HG02973 (cell line): ENCODE results near the gene LMAN2.
"Not testable (repeated sequence)": the region's sequence is repeated elsewhere in the genome, so short reads cannot be mapped to it uniquely, and the experiment has no call there.

Source experiments
- ATAC-seq: cut with Tn5 transposase; IDR thresholded peaks from one replicate; pipeline ENCODE4 v1.9.1; 2021; ENCODE audit warnings: moderate library complexity; ENCODE audit not compliant: unreplicated experiment

The LMAN2 gene

DNA sequence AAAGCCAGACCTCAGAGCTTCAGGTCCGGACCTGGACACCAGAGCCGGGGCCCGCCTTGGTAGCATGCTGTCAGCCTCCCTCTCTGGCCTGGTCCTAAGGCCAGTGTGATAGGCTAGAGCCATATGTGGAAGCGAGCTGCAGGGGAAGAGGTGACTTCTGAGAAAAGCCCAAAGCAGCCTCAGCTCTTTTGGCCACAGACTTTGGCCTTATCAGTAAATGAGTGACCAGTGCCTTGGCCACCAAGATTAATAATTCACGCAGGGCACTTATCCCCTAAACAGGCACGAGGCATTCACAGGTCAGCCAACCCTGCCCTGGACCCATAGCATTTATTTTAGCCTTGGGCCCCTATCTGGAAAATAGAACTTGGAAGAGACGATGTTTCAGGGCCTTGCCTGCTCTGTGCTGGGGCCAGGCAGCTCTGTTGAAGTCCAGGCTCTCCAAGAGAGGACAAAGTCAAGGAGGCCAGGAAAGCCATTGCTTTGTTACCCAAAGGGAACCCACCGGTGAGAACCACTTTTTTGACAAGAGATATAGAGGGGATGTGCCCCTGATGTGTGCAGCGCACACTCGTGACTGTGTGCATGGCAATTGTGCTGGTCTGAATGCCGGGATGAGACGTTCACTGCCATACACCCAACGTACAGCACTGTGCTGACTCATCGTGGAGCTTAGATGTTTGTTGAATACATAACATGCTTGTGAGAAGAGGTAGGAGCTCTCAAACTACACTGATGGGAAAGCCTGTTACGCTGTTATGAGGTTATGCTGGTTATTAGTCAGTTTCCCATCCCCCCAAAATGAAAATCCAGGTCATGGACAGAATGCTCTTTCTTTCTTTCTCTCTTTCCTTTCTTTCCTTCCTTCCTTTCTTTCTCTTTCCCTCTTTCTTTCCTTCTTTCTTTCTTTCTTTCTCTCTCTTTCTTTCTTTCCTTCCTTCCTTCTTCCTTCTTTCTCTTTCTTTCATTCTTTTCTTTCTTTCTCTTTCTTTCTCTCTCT, 27.7 kb upstream of the LMAN2 start:
- ATAC-seq: no peak

DNA sequence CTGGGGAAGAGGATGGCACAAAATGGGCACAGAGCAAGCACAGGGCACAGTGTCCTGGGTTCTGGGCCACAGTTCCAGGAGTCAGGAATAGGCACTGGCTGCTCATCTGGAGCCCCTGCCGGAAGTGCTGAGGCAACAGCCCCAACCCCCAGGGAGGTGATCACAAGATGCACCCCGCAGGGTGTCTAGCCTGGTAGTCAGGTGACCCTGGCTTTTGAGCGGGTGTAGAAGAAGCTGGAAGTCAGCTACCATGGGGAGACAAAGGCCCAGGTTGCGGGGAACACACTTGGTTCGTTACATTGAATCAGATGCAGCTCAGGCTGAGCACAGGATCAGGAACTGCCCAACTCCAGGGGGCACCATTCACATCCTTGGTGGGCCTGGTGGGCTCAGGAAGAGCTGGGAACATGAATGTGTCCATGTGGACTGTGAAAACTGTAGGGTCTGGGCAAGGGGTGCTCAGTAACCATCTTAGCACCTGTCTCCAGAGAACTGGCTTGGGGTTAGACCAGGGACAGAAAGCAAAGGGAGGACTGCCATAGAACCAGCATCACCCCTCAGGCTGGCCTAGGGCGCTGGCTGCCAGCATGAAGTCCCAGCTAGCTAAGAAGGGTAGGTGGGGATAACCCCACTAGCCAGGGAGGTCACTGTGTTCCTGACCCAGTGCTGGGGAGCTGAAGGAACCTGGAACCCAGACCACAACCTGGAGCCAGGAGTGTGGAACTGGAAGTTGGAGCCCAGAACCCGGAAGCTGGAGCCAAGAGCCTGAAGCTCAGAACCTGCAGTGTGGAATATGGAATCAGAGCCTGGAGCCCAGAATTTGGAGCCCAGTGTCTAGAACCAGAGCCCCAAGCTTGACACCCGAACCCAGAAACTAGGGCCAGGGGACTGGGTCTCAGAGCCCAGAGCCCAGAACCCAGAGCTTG, 26.6 kb upstream of the LMAN2 start:
- ATAC-seq: no peak

DNA sequence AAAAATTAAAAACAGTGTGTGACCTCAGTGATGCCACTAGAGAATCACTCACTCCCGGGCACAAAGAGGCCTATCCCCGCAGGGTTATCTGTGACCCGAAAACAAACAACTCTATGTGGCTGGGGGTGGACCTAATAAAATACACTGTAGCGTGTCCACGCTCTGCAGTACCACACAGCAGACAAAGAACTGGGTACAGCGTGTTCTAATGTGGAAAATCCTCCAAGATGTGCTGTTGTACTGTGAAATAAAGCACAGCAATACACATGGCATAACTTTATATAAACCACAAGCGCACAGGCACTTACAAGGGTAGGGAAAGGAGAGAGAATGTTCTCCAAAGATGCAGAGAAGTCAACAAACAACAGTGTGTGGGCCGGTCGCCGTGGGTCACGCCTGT, 24.6 kb upstream of the LMAN2 start:
- ATAC-seq: no peak

DNA sequence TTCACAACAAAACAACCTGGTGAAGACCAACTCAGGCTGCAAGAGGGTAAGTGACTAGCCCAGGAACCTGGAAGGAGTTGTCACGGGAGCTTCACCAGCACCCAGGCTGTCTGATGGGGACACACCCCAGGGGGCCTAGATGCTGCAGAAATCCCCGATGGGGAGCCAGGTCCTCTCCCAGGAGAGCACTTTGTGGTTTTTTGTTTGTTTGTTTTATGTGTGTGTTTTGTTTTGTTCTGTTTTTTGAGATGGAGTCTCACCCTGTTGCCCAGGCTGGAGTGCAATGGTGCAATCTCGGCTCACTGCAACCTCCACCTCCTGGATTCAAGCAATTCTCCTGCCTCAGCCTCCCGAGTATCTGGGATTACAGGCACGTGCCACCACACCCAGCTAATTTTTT, 24.0 kb upstream of the LMAN2 start:
- not testable (repeated sequence) for ATAC-seq

DNA sequence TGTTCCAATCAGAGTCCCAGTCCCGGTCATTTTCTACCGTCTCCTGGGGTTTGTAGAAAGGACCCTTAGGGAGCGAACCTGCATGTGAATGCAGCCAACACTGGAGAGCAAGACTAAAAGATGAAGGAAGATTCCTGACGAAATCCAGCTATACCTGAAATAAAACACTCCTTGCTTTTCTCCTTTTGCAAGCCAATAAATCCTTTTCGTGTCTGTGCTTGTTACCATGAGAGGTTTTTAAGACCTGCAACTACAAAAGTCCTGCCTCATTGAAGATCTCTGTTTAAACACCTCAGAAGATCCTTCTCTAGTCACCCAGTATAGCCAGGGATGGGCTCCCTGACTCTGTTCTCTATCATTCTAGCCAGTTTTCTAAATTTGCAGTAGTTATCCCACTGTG, 22.7 kb upstream of the LMAN2 start:
- no peak for ATAC-seq

DNA sequence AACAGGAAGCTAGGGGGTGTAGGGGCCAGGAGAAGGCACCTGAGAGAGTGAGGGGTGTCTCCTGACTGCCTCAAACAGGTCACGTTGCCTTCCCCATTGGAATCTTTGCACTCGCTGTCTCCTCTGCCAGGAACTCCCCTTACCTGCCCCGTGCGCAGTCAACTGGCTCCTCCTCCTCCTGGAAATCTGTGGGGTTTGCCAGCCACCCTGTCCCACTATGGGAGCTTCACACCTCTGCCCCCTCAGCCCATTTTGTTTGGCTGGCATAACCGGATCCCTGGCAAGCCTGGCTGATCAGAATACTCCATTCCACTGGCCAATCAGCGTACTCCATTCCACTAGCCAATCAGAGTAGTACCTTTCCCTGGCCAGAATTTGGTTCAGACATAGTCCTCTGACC, 22.3 kb upstream of the LMAN2 start:
- no peak for ATAC-seq

DNA sequence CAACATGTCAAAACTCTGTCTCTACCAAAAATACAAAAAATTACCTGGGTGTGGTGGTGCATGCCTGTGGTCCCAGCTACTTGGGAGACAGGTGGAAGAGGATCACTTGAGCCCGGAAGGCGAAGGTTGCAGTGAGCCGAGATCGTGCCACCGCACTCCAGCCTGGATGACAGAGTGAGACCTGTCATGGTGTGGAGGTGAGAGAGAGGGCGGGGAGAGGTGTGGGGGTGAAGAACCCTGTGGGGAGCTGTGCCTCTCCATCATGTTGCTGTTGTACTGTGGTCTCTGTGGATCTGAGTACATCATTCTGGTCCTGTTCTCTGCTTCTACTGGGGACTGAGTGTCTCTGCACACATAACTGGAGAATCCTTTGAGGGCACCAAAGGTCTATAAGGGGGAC, 21.4 kb upstream of the LMAN2 start:
- no peak for ATAC-seq

DNA sequence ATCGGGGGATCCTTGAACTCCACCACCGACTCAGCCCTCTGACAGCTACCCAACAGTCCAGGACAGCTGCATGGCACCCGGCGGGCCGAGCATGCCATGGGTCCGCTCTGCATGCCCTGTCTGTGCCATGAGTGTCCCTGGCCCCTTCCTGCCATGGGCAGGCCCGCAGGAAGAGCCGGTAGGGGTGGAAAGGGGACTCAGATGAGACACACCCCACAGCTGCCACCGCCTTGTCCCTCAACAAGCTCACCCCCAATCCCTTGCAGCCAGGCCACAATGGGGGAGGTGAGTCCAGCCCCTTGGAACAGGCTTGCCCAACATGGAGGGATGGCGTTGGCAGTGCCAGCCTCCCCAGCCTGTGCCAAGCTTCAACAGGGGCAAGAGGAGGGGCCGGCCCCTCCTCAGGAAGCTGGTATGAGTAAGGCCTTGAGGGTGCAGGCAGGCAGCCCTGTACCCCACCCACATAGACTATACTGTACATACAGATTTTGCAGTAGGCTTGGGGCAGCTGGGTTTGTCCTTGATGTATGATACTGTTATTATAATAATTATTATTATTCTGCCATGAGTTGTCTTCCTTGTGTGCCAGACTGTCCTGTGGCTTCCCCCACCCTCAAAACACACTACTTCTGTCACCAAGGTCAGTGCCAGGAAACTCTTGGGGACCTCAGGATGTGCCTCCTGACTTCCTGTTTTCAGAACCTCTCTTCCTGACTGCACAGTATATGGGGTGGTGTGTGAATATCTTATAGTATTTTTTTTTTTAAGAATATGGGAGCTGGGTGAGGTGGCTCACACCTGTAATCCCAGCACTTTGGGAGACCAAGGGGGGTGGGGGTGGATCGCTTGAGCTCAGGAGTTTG, 20.8 kb upstream of the LMAN2 start:
- ATAC-seq: no peak

DNA sequence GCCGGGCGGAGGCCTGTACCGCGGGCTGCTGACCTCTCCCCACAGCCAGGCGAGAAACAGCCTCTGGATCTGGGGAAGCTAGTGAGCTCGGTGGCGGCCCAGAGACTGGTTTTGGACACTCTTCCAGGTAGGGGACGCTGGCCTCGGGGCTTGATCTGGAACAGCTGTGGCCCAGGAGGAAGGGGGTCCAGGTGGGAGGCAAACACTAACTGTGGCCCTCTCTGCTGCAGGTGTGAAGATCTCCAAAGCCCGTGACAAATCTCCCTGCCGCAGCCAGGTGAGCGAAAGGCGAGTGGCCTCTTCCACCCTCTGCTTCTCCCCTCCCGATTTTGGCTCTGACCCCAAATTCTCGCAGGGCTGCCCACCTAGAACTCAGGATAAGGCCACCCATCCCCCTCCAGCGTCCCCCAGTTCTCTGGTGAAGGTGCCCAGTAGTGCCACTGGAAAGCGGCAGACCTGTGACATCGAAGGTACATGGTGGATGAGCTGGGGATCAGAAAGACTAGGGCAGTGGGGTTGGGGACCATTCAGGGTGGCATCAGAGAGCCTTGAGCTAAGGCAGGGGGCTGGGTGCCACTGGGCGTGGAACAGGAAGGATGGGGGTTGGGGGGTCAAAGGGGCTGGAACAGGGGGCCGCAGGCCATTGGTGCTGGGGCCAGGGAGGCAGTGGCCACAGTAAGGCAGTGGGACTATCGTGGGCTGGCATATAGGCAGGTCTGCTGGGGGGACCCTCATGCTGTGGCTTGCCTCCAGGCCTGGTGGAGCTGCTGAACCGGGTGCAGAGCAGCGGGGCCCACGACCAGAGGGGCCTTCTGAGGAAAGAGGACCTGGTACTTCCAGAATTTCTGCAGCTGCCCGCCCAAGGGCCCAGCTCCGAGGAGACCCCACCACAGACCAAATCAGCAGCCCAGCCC, 19.9 kb upstream of the LMAN2 start:
- ATAC-seq: no peak

DNA sequence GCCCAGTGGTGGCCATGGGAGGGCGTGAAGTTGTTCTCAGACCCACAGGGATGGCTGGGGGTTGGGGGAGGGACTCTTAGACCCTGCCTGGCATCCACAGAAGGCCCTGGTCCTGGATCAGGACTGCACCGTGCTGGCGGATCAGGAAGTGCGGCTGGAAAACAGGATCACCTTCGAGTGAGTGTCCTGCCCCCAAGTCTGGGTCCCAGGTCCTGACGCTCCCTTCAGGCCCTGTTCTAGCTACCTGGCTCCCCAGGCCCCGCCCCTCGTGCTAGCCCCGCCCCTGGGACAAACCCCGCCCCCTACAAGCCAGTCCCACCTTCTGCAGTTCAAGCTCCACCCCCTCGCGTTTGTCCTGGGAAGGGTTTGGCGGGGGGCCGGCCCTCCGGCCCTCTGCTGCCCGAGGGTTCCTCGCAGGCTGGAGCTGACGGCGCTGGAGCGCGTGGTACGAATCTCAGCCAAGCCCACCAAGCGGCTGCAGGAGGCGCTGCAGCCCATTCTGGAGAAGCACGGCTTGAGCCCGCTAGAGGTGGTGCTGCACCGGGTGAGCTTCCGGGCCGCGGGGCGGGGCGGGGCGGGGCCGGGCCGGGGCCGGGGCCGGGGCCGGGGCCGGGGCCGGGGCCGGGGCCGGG, 19.1 kb upstream of the LMAN2 start:
- ATAC-seq: peak; percentile 46

DNA sequence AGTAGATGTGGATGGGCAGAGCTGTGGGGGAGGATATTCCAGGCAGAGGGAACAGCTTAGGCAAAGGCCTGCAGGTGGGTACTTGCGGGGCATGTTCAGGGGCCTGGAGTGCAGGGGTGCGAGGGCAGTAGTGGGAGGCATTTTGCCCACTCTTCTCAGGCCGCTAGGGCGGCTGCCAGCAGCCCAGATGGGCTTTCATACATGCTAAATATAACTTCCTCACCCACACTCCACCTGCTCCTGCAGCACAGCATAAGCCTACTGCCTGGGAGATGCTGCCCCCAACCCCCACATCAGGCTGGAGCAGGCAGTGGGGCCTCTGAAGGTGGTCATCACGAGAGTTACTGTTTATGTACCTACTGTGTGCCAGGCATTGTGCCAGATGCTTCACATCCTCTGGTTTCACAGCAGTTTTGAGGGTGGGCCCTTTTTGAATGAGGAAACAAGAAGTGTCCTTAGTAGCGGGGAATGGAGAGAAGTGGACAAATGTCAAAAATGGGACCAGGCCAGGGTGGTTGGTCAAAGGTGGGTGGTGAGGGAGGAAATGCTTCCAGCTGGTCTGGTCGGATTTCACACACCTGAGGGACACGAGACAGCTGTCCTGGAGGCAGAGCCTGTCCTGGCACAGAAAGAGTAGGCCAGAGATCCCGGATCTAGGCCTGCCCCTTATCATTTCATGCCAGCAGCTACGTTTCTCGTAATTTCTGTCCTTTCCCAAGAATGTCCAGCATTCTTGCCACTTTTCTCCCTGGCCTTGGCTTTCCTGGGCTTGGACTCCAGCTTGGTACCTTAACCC, 18.4 kb upstream of the LMAN2 start:
- no peak for ATAC-seq

DNA sequence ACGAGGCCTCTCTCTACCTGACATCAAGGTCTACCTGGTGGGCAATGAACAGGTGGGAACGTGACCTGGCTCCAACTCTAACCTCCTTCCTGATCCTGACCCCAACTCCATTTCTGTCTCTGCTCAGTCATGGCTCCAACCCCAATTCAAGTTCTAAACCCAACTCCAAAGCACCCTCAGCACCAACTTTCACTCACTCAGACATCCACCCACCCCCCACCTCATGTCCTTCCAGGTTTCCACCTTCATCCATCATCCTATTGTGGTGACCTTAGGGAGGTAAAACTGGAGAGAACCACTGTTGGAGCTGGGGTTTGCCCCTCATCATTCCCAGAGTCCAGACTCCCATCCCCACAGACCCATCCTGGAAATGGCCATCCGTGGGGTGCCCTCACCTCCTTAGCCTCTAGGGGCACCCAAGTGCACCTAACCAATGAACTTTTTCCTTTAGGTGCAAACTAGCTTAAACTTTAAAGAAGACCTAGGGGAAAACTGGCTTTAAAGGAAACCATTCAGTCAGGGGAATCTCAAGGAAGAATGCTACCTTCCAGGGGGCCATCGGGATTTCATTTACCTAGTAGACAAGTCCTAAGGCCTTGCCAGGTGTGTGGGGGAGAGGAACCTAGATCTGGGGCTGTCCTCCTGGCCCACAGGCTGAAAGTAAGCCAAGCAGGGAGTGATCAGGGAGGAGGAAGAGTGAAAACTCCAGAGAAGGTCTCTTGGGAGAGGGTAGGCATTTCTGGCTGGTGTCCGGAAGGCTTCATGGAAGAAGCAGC, 17.6 kb upstream of the LMAN2 start:
- no peak for ATAC-seq

DNA sequence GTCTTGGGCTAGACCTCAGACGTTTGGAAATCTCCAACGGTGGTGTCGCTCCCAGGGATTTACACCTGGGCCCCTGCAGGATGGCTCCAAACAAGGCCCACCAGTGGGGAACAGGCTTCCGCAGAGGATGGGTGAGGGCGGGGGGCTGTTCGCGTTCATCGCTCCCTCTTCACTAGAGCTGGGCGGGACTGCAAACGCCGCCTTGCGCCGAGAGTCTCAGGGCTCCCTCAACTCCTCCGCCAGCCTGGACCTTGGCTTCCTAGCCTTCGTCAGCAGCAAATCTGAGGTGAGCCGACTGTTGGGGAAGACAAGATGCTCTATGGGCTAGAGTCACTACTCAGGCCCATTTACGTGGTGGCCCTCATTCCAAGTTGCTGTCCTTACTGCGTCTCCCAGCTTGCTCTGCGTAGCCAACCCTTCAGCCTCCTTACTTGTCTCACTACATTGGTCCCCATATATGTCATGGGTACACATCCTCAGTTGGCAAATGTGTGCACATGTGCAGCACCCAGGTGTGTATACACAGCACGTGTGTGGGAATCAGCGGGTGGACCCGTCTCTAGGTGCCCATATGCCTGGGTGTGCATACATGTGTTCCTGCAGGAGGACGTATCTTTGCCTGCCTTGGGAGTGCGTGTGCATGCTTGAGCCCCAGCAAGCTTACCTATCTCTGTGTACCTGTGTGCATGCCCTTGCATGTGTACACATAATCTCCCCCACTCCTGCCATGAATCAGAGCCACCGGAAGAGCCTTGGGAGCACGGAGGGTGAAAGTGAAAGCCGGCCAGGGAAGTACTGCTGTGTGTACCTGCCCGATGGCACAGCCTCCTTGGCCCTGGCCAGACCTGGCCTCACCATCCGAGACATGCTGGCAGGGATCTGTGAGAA, 16.8 kb upstream of the LMAN2 start:
- ATAC-seq: no peak

DNA sequence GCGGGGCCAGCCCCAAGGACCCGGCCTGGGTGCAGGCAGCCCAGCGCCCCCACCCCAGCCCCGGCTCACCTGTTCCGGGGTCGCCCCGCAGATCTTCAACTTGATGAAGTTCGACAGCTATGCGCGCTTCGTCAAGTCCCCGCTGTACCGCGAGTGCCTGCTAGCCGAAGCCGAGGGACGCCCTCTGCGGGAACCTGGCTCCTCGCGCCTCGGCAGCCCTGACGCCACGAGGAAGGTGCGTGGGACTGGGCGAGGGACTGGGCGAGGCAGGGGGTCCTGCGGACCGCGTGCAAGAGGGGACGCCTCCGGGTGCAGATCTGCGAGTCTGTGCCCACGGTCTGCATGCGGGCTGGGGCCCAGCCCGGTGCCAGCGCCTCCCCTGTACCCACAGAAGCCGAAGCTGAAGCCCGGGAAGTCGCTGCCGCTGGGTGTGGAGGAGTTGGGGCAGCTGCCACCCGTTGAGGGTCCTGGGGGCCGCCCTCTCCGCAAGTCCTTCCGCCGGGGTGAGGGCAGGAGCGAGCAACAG, 15.9 kb upstream of the LMAN2 start:
- ATAC-seq: no peak

DNA sequence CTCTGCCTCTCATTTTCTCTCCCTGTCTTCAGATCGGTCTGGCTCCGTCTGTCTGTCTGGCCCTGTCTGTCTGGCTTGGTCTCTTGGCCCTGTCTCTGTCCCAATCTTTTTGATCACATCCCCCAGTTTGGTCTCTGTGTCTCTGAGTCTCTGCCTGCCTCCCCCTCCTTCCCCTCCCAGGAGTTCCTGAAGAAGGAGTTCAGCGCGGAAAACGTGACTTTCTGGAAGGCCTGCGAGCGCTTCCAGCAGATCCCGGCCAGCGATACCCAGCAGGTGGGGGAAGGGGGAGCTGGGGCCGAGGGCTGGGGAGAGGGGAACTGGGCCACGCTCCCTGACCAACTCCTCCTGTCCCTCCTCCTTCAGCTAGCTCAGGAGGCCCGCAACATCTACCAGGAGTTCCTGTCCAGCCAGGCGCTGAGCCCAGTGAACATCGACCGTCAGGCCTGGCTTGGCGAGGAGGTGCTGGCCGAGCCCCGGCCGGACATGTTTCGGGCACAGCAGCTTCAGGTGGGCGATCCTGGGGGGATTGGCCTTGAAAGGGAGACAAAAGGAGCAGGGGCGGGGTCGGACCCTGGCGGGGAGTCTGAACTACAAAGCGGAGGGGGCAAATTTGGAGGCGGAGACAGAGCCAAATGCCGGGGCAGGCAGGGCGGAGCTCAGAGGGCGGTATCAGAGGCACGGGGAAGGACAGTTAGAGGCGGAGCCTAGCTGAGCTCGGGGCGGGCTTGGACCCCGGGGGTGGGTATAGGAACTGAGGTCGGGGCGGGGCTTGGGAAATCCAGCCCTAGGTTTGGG, 15.3 kb upstream of the LMAN2 start:
- ATAC-seq: no peak
